Measurements from ENCODE around the gene NAPG. TPM values are rescaled to one million over a fixed set of nuclear protein-coding genes. Genes with fewer than 3 reads are reported as not detected.
"Not testable (repeated sequence)": the region's sequence is repeated elsewhere in the genome, so short reads cannot be mapped to it uniquely, and the experiment has no call there.

Gene NAPG
- total RNA-seq, 1 experiment from 2014 or later: 50.4 TPM

GRCh38 chr18:10539124-10539523, 13.3 kb downstream of the NAPG start:
- H3K27ac ChIP-seq (ENCODE audit: low read length); H3K9me2 ChIP-seq (replicated peaks; ENCODE audit: insufficient read depth, low read length); H3K4me2 ChIP-seq (ENCODE audit: low read depth, low read length, poor library complexity, severe bottlenecking); H3K27me3 ChIP-seq (ENCODE audit: low read length); H3K4me1 ChIP-seq (ENCODE audit: low read length); H3K4me3 ChIP-seq (ENCODE audit: low read length); H3K9me3 ChIP-seq (ENCODE audit: low read length); H2AFZ ChIP-seq (ENCODE audit: low read length); DNase-seq; H3K9ac ChIP-seq (ENCODE audit: low read length); H4K20me1 ChIP-seq (ENCODE audit: insufficient read depth, low read depth, low read length): not testable (repeated sequence)
- peaks cover 59% of the 10 kb centered on the region; the same call in 1 of the 2 replicates for H3K36me3 ChIP-seq (ENCODE audit: insufficient read depth, low read length)
- peaks cover 64% of the 10 kb centered on the region for H3K79me2 ChIP-seq (ENCODE audit: low read length)

- Histone ChIP-seq H3K4me3 (ENCODE audit: low read length) (no peak overlapping the region), H3K27me3 (ENCODE audit: low read length) (no peaks in the 10 kb centered on the region), H3K36me3 (ENCODE audit: insufficient read depth, low read length) (peaks cover 64% of the 10 kb centered on the region; the same call in 1 of the 2 replicates), H3K4me1 (ENCODE audit: low read length) (no peaks in the 10 kb centered on the region), H3K4me2 (ENCODE audit: low read depth, low read length, poor library complexity, severe bottlenecking) (no peak overlapping the region), H3K79me2 (ENCODE audit: low read length) (peaks cover 30% of the 10 kb centered on the region), H2AFZ (ENCODE audit: low read length) (no peak overlapping the region), H3K9me3 (ENCODE audit: low read length) (no peaks in the 10 kb centered on the region), H3K27ac (ENCODE audit: low read length) (no peak overlapping the region), H3K9me2 (replicated peaks; ENCODE audit: insufficient read depth, low read length) (no peaks in the 10 kb centered on the region), H3K9ac (ENCODE audit: low read length) (no peak overlapping the region), H4K20me1 (ENCODE audit: insufficient read depth, low read depth, low read length) (0 out of 2 replicates have a peak, but pooled peaks cover 3% of the 10 kb centered on the region)
- no peak for DNase-seq
These were observed 17.4 kb downstream of the NAPG start for GRCh38 chr18:10543277-10543676.

DNA sequence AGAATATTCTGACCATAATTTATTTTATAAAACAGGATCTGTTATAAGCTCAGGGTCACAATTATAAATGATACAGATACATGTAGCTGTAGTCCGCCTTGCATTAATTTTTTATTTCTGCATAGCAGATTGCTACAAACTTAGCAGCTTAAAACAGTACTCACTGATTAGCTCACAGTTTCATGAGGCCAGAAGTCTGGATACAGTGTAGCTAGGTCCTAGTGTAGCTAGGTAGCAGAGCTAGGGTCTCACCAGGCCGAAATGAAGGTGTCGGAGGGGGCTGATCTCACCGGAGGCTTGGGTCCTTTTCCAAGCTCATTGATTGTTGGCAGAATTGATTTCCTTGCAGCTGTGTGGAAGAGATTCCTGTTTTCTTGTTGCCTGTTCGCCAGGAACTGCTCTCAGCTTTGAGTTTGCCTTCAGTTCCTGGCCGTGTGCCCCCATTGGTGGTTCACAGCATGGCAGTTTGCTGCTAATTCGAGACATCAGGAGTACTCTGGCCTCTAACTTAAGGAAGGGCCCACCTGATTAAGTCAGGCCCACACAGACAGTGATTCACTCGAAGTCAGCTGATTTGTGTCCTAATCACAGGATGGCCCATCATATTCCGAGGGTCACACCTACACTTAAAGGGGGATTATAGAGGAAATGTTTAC, 18.4 kb downstream of the NAPG start:
- H3K36me3 ChIP-seq (ENCODE audit: insufficient read depth, low read length): peaks cover 64% of the 10 kb centered on the region; the same call in 1 of the 2 replicates
- no peaks in the 10 kb centered on the region for H3K9me2 ChIP-seq (replicated peaks; ENCODE audit: insufficient read depth, low read length)
- H3K27me3 ChIP-seq (ENCODE audit: low read length): no peaks in the 10 kb centered on the region
- H3K9ac ChIP-seq (ENCODE audit: low read length): no peak overlapping the region
- H3K4me1 ChIP-seq (ENCODE audit: low read length): no peaks in the 10 kb centered on the region
- H4K20me1 ChIP-seq (ENCODE audit: insufficient read depth, low read depth, low read length): no peaks in the 10 kb centered on the region
- H2AFZ ChIP-seq (ENCODE audit: low read length): no peak overlapping the region
- no peak overlapping the region for H3K4me3 ChIP-seq (ENCODE audit: low read length)
- H3K79me2 ChIP-seq (ENCODE audit: low read length): peaks cover 27% of the 10 kb centered on the region
- H3K9me3 ChIP-seq (ENCODE audit: low read length): no peaks in the 10 kb centered on the region
- DNase-seq: no peak
- no peak overlapping the region for H3K27ac ChIP-seq (ENCODE audit: low read length)
- H3K4me2 ChIP-seq (ENCODE audit: low read depth, low read length, poor library complexity, severe bottlenecking): no peak overlapping the region

DNA sequence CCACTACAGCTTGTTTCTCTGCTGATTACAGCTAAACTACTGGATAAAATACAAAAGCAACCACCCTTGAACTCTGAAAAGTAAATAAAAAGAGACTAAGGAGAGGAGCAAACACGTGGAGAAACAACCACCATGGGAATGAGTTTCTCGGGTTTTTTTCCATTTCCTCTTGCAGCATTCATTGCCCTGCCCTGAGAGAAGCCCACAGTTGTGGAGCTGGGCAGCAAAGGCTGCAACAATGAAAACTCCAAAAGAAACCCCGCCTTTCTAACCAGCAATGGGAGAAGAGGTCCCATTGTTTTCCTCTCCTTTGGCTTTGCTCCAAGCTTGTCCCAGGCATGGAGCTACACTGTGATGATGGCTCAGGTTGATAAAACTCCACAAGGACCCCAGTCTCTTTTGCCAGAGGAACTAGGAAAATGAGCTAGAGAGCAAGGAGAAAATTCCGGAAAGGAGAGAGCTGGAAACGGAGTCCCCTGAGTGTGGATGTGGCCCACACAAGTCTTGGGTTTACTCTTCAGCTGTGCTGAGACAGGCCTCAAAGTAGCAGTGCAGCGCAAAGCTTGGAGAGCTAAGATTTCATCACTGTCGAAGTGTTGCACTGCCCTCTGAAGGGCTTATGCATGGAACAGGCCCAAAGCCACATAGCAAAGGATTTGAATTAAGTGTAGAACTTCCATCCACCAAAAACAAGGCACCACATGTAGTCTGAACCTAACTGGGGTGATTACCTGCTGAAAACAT, 20.9 kb downstream of the NAPG start:
- no peak overlapping the region for H3K4me3 ChIP-seq (ENCODE audit: low read length)
- H3K9me3 ChIP-seq (ENCODE audit: low read length): no peaks in the 10 kb centered on the region
- H4K20me1 ChIP-seq (ENCODE audit: insufficient read depth, low read depth, low read length): no peaks in the 10 kb centered on the region; the same call in 1 of the 2 replicates
- peaks cover 68% of the 10 kb centered on the region for H3K36me3 ChIP-seq (ENCODE audit: insufficient read depth, low read length)
- no peak overlapping the region for H2AFZ ChIP-seq (ENCODE audit: low read length)
- no peak overlapping the region for H3K4me2 ChIP-seq (ENCODE audit: low read depth, low read length, poor library complexity, severe bottlenecking)
- no peaks in the 10 kb centered on the region for H3K9me2 ChIP-seq (replicated peaks; ENCODE audit: insufficient read depth, low read length)
- H3K9ac ChIP-seq (ENCODE audit: low read length): no peak overlapping the region
- H3K27me3 ChIP-seq (ENCODE audit: low read length): no peaks in the 10 kb centered on the region
- no peak for DNase-seq
- no peak overlapping the region for H3K27ac ChIP-seq (ENCODE audit: low read length)
- no peaks in the 10 kb centered on the region for H3K4me1 ChIP-seq (ENCODE audit: low read length)
- peaks cover 15% of the 10 kb centered on the region; the same call in 1 of the 2 replicates for H3K79me2 ChIP-seq (ENCODE audit: low read length)

DNA sequence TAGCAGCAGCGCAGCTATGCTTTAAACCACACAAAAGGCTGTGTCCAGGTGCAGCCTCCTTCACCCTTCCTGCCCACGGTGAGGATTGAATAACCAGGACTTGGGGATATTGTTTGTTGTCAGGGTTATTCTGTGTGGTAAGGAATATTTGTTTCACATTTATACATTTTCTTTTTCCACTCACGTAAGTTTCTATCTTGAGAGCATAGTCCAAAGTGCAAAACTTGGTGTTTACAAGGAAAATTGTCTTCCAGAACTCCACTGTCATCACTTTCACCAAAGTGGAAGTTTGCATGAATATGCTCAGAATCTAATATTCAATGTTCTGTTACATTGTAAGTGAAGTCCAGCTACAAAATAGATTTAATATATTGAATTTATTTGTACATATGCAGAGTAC, 26.4 kb downstream of the NAPG start:
- Histone ChIP-seq H2AFZ (ENCODE audit: low read length) (no peak overlapping the region), H3K4me2 (ENCODE audit: low read depth, low read length, poor library complexity, severe bottlenecking) (no peak overlapping the region), H3K9me2 (replicated peaks; ENCODE audit: insufficient read depth, low read length) (no peaks in the 10 kb centered on the region), H3K4me3 (ENCODE audit: low read length) (no peak overlapping the region), H3K9ac (ENCODE audit: low read length) (no peak overlapping the region), H3K27ac (ENCODE audit: low read length) (no peak overlapping the region), H3K9me3 (ENCODE audit: low read length) (no peaks in the 10 kb centered on the region), H3K4me1 (ENCODE audit: low read length) (no peaks in the 10 kb centered on the region), H3K79me2 (ENCODE audit: low read length) (no peaks in the 10 kb centered on the region), H4K20me1 (ENCODE audit: insufficient read depth, low read depth, low read length) (no peaks in the 10 kb centered on the region; the same call in 1 of the 2 replicates), H3K36me3 (ENCODE audit: insufficient read depth, low read length) (peaks cover 63% of the 10 kb centered on the region), H3K27me3 (ENCODE audit: low read length) (no peaks in the 10 kb centered on the region)
- no peak for DNase-seq

- not testable (repeated sequence) for H3K4me2 ChIP-seq (ENCODE audit: low read depth, low read length, poor library complexity, severe bottlenecking); H3K4me3 ChIP-seq (ENCODE audit: low read length); H3K79me2 ChIP-seq (ENCODE audit: low read length); DNase-seq; H3K9ac ChIP-seq (ENCODE audit: low read length); H3K9me2 ChIP-seq (replicated peaks; ENCODE audit: insufficient read depth, low read length); H3K9me3 ChIP-seq (ENCODE audit: low read length); H2AFZ ChIP-seq (ENCODE audit: low read length); H3K27me3 ChIP-seq (ENCODE audit: low read length); H3K27ac ChIP-seq (ENCODE audit: low read length); H4K20me1 ChIP-seq (ENCODE audit: insufficient read depth, low read depth, low read length)
- Histone ChIP-seq H3K36me3 (ENCODE audit: insufficient read depth, low read length) (peaks cover 29% of the 10 kb centered on the region), H3K4me1 (ENCODE audit: low read length) (peaks cover 20% of the 10 kb centered on the region)
These were observed 30.4 kb downstream of the NAPG start for GRCh38 chr18:10556251-10556650.

DNA sequence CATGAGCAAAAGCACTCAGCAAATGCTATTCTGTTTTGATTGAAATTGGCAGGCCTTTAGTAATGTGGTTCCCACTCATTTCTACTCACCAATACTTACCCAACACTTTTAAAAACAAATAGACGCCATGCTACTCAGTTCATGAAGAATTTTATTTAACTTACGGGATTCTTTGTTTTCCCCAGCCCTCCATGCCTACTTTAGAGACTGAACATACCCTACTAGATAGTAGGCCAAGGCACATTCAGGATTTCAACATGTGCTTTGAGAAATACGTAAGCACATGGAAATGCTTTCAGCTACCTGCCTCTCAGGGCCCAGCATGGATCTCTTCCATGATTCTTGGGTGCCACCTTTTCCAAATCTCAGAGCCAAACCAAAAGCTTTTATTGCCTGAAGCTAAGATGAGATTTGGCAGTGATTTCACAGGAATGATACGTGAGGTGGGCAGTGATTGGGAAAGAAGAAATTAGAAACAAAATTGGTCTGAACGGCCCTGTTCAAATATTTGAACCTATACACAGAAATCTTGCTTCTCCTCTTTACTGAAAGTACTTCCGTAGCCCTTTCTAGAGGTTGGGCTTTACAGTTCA, 31.4 kb downstream of the NAPG start:
- no peak overlapping the region for H3K9ac ChIP-seq (ENCODE audit: low read length)
- no peaks in the 10 kb centered on the region for H4K20me1 ChIP-seq (ENCODE audit: insufficient read depth, low read depth, low read length)
- no peaks in the 10 kb centered on the region for H3K27me3 ChIP-seq (ENCODE audit: low read length)
- H3K27ac ChIP-seq (ENCODE audit: low read length): no peak overlapping the region
- no peak overlapping the region for H2AFZ ChIP-seq (ENCODE audit: low read length)
- H3K9me3 ChIP-seq (ENCODE audit: low read length): no peaks in the 10 kb centered on the region
- H3K4me2 ChIP-seq (ENCODE audit: low read depth, low read length, poor library complexity, severe bottlenecking): no peak overlapping the region
- no peak for DNase-seq
- no peaks in the 10 kb centered on the region for H3K9me2 ChIP-seq (replicated peaks; ENCODE audit: insufficient read depth, low read length)
- no peak overlapping the region for H3K4me3 ChIP-seq (ENCODE audit: low read length)
- H3K4me1 ChIP-seq (ENCODE audit: low read length): peaks cover 20% of the 10 kb centered on the region
- H3K79me2 ChIP-seq (ENCODE audit: low read length): no peaks in the 10 kb centered on the region
- H3K36me3 ChIP-seq (ENCODE audit: insufficient read depth, low read length): peaks cover 20% of the 10 kb centered on the region; the same call in 1 of the 2 replicates

DNA sequence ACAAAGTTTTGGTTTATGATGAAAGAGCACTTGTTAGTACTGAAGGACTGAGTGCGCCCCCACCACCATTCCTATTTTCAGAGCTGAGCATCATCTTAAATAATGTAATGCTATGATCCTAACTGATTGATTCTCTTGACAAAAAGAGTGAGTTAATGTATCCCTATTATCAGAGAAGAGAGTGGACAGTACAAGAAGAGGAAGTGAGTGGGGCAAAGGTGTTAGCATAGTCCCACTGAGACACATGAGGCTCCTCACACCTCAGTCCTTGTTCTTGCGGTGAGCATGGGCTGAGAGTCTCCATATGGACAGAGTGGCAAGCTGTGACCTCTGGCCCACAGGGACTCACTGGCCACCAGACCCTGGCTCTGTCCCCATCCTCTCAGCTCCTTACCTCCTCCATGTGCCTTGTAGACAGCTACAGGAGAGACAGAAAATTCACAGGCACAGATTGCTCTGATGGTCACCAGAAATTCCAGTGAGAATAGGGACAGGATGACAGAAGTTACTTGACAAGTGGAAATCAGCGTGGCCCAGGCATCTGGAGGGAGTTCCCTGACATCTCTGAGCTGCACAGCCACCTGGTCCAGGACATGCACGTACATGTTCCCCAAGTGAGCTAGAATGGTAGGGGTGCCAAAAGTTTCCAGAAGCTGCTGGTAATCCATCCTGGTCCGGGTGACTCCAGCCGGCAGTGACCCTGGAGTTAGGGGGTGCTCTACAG, 32.6 kb downstream of the NAPG start:
- DNase-seq: no peak
- H2AFZ ChIP-seq (ENCODE audit: low read length): no peak overlapping the region
- H3K4me2 ChIP-seq (ENCODE audit: low read depth, low read length, poor library complexity, severe bottlenecking): no peak overlapping the region
- no peaks in the 10 kb centered on the region for H3K27me3 ChIP-seq (ENCODE audit: low read length)
- no peaks in the 10 kb centered on the region for H3K79me2 ChIP-seq (ENCODE audit: low read length)
- no peaks in the 10 kb centered on the region for H3K9me3 ChIP-seq (ENCODE audit: low read length)
- H3K36me3 ChIP-seq (ENCODE audit: insufficient read depth, low read length): peaks cover 10% of the 10 kb centered on the region; the same call in 1 of the 2 replicates
- no peak overlapping the region for H3K9ac ChIP-seq (ENCODE audit: low read length)
- no peaks in the 10 kb centered on the region for H3K9me2 ChIP-seq (replicated peaks; ENCODE audit: insufficient read depth, low read length)
- H3K27ac ChIP-seq (ENCODE audit: low read length): no peak overlapping the region
- no peak overlapping the region for H3K4me3 ChIP-seq (ENCODE audit: low read length)
- no peaks in the 10 kb centered on the region for H4K20me1 ChIP-seq (ENCODE audit: insufficient read depth, low read depth, low read length)
- H3K4me1 ChIP-seq (ENCODE audit: low read length): peaks cover 20% of the 10 kb centered on the region

All from Karpas-422 (cell line).